GM15510 (cell line): ENCODE data around the gene SH3RF3.

Experiments
- POLR2A ChIP-seq: IDR thresholded peaks from 3 replicates; pipeline ENCODE4 v1.6.1; 2011; ENCODE audit warnings: borderline replicate concordance; ENCODE audit not compliant: insufficient read length; ENCODE audit errors: extremely low read depth

SH3RF3 gene

DNA sequence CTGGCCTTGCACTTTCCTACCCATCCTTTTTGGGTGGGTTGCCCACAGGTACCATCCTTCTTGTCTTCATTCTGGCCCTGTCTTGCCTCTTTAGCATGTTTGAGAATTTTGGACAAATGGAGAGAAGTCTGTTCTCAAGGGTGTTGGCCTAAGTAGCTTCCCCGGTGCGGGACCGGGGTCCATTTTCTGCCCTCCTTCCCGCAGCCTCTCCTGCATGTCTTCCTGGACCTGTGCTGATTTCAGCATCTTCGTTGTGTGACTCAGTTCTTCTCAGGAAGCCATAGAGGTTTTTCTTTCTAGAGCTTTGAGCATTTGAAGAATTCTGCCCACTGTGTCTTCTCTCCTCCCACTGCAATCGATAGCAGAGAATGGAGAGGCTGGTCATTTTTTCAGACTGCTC lies 172.7 kb downstream of the SH3RF3 start:
- TF ChIP-seq POLR2A = no peak

DNA sequence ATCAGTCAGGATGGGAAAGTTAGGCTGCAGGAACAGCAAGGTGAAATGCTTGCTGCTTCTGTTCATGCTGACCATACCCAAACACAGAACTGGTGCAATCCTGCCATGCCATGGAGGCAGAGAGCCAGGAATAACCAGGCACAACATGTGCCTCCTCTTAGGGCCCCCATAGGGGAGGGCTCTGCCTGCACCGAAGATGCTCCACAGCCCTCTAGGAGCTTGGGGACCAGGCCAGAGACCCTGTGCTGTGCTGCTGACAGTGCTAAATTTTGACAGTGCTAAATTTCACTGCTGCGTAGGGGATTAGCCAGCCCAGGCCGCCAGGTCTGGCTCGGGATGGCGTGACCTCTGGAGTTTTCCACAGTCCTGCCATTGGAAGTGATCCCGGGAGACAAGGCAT lies 173.3 kb downstream of the SH3RF3 start:
- TF ChIP-seq POLR2A = no peak

DNA sequence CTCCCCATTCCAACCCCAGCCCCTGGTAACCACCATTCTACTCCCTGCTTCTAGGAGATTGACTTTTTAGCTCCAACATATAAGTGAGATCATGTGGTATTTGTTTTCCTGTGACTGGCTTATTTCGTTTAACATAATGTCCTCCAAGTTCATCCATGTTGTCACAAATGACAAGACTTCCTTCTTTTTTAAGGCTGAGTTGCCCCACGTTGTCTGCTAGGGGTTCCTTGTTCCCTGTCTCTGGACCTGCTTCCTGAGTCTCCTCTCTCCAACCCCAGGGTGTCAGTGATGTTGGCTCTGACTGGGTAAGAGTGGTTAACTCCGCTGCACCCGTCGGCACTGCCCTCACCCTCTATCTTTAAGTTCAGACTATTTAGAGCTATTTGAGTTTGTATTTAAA lies 175.2 kb downstream of the SH3RF3 start:
- no peak for TF ChIP-seq POLR2A

DNA sequence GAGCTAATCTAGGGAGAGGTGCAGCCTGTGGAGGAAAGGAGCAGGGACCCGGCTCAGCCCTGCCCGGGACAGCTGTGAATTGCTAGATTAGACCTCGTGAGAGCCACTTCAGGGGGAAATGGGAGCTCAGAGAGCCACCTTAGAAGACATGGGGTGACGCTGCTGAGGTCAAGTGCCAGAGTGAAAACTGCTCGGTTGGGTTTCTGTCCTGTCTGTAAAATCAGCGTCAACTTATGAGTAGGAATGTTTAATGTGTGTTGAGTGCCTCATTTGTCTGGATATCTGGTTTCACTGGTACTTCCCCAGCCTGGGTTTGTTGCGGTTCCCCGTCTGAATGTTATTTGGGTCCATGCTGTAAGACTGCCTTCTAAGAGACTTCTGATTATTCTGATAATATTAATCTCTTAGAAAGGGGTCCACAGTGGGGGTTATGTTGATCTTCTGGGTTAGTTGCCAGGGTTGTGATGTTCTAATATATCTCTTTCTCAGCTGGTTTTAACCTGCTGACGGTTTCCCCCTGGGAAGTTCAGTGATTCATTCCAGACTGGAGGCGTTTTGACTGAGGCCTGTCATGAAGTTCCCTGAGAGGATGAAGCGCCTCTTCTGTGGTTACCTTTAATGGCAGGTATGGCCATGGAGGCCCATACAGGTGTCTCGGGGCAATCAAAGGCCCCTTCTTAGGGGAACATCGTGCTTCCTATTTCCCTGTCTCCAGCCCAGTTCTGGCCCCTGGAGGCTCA lies 175.9 kb downstream of the SH3RF3 start:
- no peak for TF ChIP-seq POLR2A

DNA sequence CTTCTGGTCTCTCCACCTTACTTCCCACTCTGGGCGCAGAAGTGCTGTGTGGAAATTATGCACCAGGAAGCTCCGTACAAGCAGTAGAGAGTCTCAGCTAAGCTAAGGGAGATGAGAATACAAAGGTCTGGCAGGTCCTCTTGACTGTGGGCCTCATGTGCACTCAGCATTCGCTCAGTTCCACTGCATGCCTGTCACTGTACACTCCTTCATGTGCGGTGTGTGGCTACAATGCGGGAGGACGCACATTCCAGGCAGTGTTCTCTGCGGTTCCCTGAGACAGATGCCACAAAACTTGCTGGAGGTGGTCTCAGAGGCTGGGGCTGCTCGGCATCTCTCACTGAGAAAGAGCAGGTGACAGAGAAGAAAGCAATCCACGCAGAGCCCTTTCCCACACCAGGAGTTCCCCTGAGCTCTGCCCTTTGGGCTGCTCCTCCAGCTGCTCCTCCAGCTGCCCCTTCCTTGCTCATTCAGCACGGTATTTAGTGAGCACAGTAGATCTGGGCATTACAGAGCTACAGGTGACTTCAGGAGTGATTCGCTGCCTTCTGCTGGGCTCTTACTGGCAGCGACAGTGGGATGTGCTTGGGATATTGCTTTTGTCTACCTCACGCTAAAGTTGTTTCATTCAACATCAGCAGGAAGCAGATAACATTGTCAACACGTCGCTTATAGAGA lies 176.6 kb downstream of the SH3RF3 start:
- TF ChIP-seq POLR2A = no peak

DNA sequence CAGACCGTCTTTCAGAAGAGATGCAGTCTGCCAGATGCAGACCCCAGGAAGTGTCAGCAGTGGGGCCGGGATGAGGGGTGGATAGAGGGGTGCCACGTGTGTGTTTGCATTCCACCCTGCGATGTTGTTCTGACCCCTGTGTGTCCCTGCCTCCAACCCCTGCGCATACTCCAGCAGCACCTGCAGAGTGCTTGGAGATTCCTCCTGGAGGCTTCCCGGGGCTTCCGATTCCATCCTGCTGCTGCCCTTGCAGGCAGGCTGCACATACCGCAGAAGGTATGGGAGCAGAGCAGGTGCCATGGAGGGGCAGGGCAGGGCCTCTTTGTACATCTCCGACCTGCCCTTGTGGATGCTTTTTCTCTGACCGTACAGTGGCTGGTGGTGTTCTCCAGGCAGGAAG lies 177.2 kb downstream of the SH3RF3 start:
- TF ChIP-seq POLR2A = no peak

DNA sequence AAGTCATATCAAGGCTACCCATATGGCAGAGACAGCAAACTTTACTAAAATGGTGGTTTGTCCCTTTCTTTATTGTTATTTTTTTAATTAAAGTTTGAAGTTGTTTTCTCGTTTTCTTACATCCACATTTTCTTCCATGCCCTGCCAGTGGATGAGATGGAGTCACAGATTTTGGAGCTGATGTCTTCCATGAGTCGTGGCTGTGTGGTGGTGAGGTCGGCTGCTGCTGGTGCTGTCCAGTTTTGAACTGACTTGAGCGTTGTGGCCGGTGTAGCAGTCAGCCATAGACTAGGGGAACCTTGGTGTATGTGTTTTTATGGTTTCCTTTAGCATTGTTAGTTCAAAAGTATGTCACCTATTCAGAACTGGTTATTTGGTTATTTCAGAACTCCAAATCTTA lies 182.8 kb downstream of the SH3RF3 start:
- no peak for TF ChIP-seq POLR2A

DNA sequence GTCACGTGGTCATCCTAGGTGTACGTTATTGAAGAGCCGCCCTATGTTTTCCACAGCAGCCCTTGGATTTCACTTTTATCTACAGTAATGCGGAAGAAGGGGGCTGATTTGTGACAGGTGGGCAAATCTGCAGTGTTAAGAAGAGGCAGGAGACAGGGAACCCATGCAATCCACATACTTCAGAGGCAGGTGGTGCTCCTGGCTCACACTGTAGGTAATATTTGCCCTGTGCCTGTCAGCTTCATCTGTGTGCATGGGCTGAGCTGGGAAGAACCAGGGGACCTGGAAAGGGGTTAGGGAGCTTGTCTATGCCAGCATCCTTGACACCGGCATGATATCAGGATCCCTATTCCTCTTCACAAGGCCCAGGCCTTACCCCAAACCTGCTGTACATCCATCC lies 183.9 kb downstream of the SH3RF3 start:
- no peak for TF ChIP-seq POLR2A

DNA sequence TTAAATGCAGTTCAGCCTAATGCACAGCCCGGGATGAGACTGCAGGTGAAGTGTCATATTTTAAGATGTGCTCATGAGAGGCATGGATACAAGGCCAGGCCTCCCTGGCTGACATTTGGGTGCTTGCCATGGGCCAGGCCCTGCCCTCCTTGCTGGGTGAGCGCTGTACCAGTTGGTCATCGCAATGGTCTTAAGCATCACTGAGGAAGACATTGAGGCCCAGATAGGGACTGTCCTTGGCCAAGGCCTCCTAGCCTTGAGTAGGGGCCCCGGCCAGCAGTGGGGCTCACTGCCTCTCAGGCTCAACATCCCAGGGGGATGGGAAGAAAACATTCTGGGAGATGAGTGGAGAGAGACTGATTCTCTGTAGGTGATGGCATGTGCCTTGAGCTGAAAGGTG lies 184.3 kb downstream of the SH3RF3 start:
- no peak for TF ChIP-seq POLR2A

DNA sequence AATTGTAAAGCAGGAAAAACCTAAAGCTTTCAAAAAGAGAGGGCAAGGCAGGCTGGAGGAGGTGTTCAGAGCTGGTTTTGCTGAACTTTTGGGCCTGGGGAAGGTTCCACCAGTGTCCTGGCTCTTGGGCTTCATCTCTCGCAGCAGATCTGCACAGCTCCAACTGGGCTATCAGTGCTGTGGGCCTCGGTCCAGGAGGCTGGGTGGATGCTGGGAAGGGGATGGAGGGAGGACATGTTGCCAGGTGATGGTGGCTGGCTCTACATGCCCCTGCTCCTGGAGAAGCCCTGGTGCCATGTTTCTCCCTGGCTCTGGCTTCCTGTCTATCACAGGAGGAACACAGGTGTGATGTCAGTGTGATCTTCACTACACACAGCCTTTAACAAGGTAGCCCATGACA lies 187.1 kb downstream of the SH3RF3 start:
- no peak for TF ChIP-seq POLR2A

DNA sequence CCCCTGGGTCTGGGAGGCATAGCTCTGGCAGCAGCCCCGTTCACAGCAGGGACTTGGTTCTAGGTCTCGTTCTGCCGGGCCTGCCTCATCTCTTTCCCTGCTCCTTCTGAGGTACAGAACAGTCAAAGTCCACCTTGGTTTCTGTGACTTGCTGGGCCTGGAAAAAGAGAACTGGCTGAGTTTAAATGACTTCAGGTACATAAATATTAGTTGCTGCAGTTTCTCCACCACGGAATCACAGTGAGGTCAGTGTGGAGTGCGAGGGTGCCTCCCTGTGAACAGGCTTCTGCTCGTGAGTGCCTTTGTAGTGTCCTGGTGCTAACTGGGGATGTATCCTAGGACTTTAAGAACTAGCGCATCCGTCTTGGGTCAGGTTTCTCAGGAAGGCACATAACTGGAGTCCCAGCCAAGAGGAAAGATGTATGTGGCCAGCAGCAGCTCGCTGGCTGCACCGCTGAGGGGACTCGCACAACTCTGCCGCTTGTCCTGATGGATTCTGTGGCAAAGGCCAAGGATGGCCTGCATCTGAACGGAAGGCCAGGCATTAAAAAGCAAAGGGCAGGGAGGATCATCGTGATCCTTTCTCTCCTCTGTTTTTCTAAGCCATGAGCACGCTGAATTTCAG lies 188.6 kb downstream of the SH3RF3 start:
- TF ChIP-seq POLR2A = no peak

DNA sequence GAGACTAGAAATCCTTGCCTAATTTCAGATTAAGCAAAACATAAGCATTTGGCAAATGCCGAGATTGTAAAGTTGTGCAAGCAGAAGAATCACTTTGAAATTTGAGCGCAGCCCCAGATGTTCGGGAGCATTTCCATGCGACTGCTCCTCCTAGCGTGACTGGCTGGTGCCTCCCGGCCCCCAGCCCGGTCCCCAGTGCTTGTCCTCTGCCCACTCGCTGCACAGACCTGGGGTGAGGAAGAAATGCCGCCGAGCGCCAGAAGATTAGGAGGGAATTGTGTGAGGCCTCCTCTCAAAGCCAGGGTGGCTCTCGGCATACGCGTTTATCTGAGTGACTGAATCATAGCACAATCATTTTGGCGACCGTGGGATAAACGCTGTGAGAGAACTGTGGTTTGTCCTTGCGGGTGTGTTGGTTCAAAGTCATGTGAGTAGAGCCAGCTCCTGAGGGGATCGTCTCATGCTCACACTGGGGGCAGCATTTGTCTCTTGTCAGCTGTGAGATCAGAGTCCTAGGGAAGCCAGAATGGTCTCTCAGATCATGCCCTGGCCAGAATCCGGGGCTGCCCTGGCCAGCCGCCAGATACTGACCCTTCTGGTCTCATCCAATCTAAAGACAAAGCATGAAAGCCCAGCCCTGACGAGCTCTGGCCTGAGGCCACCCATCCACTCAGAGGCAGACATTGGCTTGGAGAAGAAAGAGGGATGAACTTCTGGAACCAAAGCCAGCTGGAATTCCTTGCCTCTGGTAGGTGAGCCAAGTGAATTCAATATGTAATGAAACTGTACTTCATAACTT lies 189.3 kb downstream of the SH3RF3 start:
- no peak for TF ChIP-seq POLR2A

DNA sequence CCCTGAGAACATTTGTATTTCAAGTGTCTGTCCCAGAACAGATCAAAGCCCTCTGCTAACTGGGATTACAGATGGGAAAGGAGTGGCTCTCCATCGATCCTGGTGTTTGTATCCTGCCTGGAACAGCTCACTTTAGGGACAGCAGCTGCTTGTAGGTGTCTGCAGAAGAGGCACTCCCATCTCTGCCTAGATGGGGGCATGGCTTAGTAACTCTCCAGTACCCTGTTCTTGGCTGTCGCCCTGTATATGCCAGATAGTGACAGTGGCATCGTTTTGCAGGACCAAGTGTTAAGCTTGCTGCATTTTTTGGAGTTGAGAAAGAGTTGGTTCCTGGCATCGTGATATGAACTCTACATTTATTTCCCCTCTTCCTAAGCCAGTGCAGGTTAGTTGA lies 189.9 kb downstream of the SH3RF3 start:
- no peak for TF ChIP-seq POLR2A

DNA sequence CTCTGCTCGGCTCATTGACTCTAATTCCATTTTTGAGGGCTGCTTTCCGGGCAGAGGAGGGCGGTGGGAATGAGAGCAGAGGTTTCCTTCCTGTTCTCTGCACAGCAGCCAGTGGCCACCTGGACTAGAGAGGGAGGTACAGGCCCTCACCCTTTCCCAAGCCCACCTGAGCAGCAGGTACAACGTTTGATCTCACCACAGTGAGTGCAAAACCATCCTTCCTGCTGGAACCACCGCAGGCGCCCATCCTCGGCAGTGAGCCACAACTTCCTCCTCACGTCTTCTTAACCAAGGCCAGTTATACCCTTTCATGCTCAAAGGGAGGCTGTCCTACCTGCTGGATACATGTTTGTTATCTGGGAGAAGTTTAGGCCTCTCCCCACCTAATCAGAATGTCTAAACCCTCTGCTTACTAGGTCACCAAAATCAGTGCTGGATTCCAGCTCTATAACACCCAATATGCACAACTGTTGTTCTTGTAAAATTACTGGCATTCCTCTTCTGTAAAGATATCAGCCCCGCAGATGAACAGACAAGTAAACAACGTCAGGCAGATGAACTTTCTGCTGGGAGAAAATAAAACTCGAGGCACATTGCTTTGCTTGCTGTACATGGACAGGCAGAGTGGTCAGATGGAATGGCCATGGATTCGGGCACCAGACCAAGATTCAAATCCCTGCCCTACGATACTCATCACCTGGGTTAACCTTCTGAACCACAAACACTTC lies 191.4 kb downstream of the SH3RF3 start:
- TF ChIP-seq POLR2A = no peak
